Measurements from ENCODE around the gene CCDC159.

Gene CCDC159

DNA sequence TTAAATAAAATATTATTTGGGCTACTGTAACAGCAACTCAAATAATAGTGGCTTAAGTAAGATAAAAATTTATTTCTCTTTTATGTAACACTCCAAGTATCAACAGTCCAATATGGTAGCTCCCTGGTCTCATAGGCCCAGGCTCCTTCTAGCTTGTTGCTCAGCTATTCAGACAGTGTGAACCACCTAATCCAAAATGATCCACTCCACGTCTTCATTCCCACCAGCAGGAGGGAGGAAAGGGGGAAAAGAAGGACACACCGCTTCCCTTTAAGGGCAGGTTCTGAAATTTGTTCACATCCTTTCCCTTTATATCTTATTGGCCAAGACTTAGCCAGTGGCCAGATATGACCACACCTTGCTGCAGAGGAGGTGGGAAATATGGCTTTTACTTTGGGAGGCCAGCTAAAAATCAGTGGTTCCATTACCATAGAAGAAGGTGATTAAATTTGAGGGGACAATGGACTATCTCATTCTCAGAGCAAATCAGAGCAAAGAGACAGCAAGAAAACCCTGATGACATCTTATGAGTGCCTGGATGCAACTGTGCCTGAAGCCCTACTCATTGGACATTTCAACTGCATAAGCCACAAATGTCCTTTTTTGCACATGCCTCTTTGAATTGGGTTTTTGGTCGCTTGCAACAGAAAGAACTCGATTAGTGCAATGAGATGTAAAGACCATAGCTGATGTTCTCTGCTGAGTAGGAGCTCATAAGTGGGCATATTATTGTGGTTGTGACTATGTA lies 44.8 kb downstream of the CCDC159 start:
- no peak for DNase-seq (ENCODE audit: low spot score)

DNA sequence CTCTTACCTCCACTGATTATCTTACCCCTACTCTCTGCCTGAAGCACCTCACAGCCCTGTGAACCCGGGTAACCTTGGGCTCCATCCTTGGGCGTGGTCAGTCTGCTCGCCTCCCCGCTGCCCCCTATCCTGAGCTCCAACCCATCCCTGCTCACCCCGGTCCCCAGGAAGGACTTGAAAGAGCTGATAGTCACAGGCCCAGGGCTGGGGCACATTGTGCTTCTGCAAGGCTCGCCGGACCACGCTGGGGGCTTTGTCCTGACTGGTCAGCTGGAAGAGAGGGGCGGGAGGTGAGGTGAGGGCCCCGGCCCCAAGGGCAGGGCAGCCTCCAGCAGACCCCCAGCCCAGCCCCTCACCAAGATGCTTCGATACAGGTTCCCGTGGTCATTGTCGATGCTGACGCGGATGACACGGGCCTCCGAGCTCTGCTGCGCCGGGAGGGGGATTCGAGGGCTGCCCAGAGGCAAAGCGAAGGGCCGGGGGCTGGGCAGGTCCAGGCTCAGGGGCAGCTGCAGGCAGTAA lies 50.8 kb downstream of the CCDC159 start:
- no peak for DNase-seq (ENCODE audit: low spot score)

DNA sequence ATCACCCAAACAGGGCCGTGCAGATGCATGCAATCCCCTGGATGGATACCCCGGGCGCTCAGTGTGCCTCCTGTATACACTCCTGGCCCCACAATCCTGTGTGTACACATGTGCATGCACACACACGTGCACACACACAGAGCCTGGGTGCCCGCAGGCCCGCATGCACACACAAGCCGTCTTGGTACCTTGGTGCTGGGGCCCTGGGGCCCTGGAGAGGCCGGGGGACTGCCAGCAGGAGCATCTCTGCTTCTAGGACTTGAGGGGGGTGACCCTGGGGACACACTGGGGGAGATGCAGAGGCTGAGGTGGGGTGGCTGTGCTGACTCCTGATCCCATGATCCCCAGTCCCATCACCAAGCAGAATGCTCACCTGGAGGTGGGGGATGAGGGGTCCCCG lies 53.3 kb downstream of the CCDC159 start:
- DNase-seq (ENCODE audit: low spot score) = no peak

DNA sequence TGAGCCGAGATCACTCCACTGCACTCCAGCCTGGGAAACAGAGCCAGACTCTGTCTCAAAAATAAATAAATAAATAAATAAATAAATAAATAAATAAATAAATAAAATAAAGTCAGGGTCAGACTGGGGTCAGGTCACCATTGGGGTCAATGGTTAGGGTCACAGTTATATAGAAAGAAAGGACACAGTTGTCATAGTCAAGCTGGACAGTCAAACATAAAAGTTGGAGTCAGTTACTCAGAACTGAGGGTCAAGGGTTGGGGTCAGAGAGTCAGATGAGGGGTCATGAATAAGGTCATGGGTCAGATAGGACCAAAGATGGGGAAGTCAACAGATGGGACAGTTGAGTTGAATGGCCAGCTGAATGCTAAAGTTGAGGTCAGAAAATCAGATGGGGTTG lies 54.5 kb downstream of the CCDC159 start:
- DNase-seq (ENCODE audit: low spot score) = no peak

DNA sequence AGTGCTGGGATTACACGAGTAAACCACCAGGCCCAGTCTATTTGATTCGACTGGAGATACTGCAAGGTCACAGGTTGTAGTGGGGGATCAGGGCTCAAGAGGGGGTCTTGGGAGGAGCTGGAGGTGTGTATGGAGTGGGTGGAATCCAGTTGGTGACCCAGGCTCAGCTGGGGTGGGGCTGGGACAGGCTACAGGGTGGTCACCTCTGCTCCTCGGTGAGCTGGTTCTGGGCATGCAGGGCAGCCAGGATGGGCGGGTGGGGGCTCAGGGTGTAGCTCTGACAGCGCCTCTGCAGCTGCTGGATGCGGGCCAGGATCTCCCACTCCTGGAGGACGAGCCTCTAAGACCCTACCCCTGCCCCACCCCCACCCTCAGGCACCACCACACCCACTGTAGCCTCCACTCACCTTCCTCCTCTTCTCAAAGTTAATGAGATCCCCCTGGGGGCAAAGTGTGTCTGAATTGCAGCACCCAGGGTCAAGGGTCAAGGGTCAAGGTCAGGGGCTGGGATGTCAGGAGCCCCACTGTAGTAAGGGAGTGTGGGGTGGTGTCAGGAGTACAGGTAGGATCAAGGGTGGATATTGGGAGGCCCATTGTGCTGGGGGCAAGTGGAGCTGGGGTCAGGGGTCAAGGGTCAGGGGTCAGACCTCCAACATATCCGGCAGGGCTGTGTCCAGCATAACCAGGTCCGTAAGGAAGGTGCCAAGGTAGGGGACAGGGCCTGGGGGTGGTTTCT lies 55.7 kb downstream of the CCDC159 start:
- DNase-seq (ENCODE audit: low spot score) = no peak
